ENCODE results near the gene ARFRP1. TPM values are rescaled to one million over a fixed set of nuclear protein-coding genes. Genes with fewer than 3 reads are reported as not detected.
A peak's percentile ranks its signal among the peaks of the same experiment; 100 is the strongest.

The ARFRP1 gene
- total RNA-seq, 1 experiment from 2014 or later = 42.7 TPM

GRCh38 chr20:63697868-63698545, 9.8 kb downstream of the ARFRP1 start:
- peak; percentile 38 for DNase-seq

More at GRCh38 chr20:63697868-63698545, 9.8 kb downstream of the ARFRP1 start:
- Mint-ChIP-seq H3K27ac (no peak overlapping the region), H3K36me3 (ENCODE audit: insufficient read depth in 1 of 3, low read depth in 3 of 3) (peaks cover 6 to 9% (median 8%) of the 10 kb centered on the region in 3 experiments; a peak in 5 of 7 replicates), H3K4me1 (peaks cover 2 to 10% of the 10 kb centered on the region in 2 experiments), H3K4me3 (no peak overlapping the region), H3K9me3 (peaks cover 3 to 5% of the 10 kb centered on the region in 2 experiments; a peak in 3 of 5 replicates), H3K27me3 (ENCODE audit: low read depth) (peaks cover 6% of the 10 kb centered on the region; the same call in 1 of the 2 replicates)
- H3K27ac ChIP-seq (ENCODE audit: insufficient read length, low read depth, low read length) = no peak overlapping the region
- TF ChIP-seq, protein P1, sequence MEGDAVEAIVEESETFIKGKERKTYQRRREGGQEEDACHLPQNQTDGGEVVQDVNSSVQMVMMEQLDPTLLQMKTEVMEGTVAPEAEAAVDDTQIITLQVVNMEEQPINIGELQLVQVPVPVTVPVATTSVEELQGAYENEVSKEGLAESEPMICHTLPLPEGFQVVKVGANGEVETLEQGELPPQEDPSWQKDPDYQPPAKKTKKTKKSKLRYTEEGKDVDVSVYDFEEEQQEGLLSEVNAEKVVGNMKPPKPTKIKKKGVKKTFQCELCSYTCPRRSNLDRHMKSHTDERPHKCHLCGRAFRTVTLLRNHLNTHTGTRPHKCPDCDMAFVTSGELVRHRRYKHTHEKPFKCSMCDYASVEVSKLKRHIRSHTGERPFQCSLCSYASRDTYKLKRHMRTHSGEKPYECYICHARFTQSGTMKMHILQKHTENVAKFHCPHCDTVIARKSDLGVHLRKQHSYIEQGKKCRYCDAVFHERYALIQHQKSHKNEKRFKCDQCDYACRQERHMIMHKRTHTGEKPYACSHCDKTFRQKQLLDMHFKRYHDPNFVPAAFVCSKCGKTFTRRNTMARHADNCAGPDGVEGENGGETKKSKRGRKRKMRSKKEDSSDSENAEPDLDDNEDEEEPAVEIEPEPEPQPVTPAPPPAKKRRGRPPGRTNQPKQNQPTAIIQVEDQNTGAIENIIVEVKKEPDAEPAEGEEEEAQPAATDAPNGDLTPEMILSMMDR (conservative IDR thresholded peaks at IDR 0.05) = no peak
- H4K8ac ChIP-seq (replicated peaks; ENCODE audit: insufficient read length, low read depth, low read length) = no peak overlapping the region
- no peaks in the 10 kb centered on the region for H3K79me2 ChIP-seq (ENCODE audit: insufficient read depth, low read length)
- no peak overlapping the region for H3T11ph ChIP-seq (ENCODE audit: low read length)
- no peaks in the 10 kb centered on the region for H3K9me3 ChIP-seq (ENCODE audit: control insufficient read depth, low read depth, low read length)
- no peak overlapping the region for H3K23ac ChIP-seq (ENCODE audit: insufficient read length, low read depth, low read length)
- H2BK12ac ChIP-seq (ENCODE audit: insufficient read length, low read depth, low read length) = no peak overlapping the region
- no peak overlapping the region for H3K56ac ChIP-seq (ENCODE audit: insufficient read length, low read depth, low read length)
- H3K4me1 ChIP-seq (ENCODE audit: insufficient read depth, low read length) = no peaks in the 10 kb centered on the region
- H3K4ac ChIP-seq (ENCODE audit: low read depth, low read length) = no peak overlapping the region
- no peak overlapping the region for H2BK20ac ChIP-seq (ENCODE audit: low read depth, low read length, poor library complexity, severe bottlenecking)
- H2BK120ac ChIP-seq (ENCODE audit: low read depth, low read length, poor library complexity, severe bottlenecking) = no peak overlapping the region
- H3K4me2 ChIP-seq (ENCODE audit: insufficient read depth, insufficient read length, low read length) = no peak overlapping the region
- H3K9ac ChIP-seq (ENCODE audit: extremely low read depth, insufficient read length, low read length) = no peak overlapping the region
- no peak overlapping the region for H4K91ac ChIP-seq (ENCODE audit: insufficient read length, low read depth, low read length)
- no peaks in the 10 kb centered on the region for H3K79me1 ChIP-seq (ENCODE audit: insufficient read depth, low read depth, low read length, poor library complexity, severe bottlenecking)
- no peaks in the 10 kb centered on the region for H4K20me1 ChIP-seq (ENCODE audit: control insufficient read depth, insufficient read depth, insufficient read length)
- no peak overlapping the region for H2BK15ac ChIP-seq (ENCODE audit: low read depth, low read length)
- no peak overlapping the region for H3K14ac ChIP-seq (ENCODE audit: insufficient read depth, low read length)
- WGBS (ENCODE audit: extremely low coverage, insufficient read length, low lambda C conversion rate) = no CpG with 5 or more reads among the region's 40 CpGs
- H4K5ac ChIP-seq (ENCODE audit: insufficient read length, low read depth, low read length) = no peak overlapping the region
- no peak overlapping the region for H2AK5ac ChIP-seq (ENCODE audit: insufficient read length, low read length)
- no peak overlapping the region for H2AFZ ChIP-seq (ENCODE audit: low read length)
- no peak overlapping the region for H2BK5ac ChIP-seq (ENCODE audit: insufficient read length, low read length)
- H3K27me3 ChIP-seq (ENCODE audit: insufficient read depth, low read length) = no peaks in the 10 kb centered on the region
- no peak overlapping the region for H3K18ac ChIP-seq (ENCODE audit: insufficient read length, low read depth, low read length)
- H3K23me2 ChIP-seq (ENCODE audit: insufficient read length, low read depth, low read length, poor library complexity, severe bottlenecking) = peaks cover 4% of the 10 kb centered on the region
